Urothelium cell line (cell line): Measurements from ENCODE around the gene BCLAF3.

Experiments used
- DNase-seq: peaks from one replicate; pipeline ENCODE4 v3.0.0; 2011; ENCODE audit warnings: low spot score, mixed read lengths
- FAIRE-seq: peaks from 2 replicates; lab custom pipeline; 2011; peaks lifted over from hg19 to GRCh38; lab: Jason Lieb, UNC

The BCLAF3 gene

DNA sequence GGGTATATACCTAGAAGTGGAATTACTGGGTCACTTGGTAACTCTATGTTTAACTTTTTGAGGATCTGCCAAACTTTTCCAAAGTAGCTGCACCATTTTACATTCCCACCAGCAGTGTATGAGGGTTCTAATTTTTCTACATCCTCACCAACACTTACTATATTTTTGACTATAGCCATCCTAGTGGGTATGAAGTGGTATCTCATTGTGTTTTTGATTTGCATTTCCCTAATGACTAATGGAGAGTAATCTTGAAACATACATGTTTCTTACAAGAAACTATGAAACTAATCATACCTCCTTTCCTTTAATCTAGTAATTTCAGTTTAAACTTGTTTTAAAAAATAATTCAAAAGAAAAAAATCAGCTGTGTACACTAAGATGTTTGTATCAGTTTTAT is 17.9 kb downstream of the BCLAF3 start:
- DNase-seq: no peak
- FAIRE-seq: no peak

DNA sequence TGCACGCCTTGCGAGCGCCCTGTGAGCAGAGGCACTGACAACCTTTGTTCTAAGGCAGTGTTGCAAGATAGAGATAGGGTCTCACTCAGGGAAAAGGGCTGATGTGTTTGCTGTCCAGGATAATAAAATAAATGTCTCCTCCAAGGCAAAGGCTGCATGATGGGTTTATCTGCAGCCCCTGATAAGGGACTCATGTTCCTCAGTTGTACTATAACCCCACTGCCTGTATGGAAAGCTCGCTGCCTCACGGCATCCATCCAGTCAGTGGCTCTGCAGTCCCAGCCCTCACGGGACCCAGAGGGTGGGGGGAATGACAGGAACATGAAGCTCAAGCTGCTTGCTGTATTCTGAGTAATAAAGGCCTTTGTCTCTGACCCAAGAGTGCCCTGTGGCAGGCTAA is 22.6 kb downstream of the BCLAF3 start:
- FAIRE-seq: no peak
- no peak for DNase-seq

DNA sequence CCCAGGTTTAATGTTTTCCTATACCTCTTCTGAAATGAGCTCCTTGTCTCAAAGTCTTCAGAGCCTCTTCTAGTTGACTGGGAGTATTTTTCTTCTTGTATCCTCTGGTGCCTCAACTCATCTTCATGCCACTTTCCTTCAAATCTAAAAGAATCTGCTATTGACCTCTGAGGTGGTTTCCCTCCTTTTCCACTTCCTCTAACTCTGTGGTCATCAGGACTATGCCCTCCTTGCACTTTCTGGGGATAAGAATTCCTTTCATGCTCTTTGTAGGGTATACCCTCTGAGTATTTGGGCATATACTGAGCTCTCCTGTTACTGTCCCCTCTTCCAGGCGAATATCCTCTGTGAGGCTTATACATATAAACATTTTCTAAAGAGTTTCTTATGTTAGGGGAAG is 24.8 kb downstream of the BCLAF3 start:
- FAIRE-seq (no peak), DNase-seq (no peak)

DNA sequence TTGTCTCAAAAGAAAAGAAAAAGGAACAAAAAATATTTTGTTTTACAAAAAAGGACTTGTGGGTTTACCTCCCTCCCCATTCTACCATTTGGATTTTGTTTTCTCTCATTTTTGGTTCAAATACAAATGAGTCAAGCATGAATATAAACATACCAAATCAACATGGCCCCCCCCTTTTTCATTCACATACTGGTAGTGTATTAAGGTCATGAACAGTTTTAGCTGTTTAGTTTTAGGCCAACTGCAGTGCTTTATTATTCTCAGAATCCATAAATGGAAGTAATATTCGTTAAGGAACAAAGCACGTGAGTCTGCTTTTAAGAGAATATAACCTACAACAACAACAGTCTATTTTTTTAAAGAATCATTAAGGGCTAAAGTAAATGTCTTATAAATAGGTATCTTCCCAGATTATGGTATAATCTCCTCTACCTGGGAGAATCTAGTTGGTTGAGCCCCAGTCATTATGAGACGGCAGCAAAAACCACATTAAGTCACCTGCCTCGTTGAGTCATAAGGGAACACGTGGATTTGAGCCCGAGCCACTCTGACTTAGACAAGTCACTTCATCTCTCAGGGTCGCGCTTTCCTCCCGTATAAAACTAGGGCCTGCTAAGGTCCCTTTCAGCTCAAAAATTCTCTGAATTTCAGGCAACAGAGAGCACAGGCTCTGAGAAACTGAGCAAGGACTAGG is 26.7 kb downstream of the BCLAF3 start:
- FAIRE-seq: no peak
- DNase-seq: peak; percentile 2

DNA sequence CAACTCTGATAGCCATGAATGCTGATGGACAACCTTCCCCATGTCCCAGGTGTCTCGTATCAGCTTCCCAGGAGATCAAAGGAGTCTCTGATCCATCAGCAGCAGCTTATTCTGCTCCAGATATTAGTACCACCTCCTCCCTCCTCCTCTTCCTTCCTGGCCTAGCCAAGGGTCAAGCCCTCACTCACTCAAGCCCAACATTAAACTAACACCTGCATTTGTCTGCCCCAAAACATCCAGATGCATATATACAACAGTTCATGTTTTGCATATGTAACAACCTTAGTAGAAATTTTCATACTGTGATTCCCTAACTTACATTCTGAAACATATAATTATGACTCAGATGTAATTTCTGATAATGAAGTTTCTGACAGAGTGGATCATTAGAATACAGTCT is 29.9 kb downstream of the BCLAF3 start:
- DNase-seq: no peak
- no peak for FAIRE-seq

DNA sequence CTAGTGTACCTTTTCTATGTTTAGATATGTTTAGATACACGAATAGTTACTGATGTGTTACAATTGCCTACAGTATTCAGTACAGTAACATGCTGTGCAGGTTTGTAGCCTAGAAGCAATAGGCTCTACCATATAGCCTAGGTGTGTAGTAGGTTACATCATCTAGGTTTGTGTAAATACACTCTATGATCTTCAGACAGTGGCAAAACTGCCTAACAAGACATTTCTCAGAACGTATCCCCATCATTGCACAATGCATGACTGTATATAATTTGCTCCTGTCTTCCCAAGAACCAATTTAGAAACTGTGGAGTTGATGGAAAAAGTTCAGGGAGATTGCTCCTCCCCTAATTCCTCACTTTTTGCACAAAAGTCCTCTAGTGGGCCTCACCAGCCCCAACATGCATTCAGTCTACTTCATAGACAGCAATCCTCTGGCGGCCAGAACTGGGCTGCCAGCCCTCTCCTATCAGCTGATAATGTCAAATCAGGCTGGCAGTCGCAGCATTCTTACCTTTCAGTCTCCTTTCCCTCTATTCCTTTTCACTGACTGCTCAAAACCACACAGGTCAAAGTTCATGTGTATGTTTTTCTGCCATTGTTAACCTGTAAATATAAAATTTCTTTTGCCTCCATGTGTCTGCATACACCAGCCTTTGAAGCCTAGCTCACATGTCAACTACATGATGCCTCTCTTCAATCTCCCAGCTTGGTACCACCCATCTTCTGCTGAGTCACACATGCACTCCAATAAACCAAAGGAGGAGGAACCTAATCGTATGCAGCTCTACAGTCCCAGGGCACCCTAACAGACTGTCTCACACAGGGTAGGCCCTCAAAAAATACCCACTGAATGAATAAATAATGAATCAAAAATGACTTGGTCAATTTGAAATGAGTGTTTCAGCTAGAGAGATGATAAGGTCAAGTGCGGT is 32.0 kb downstream of the BCLAF3 start:
- no peak for FAIRE-seq
- peak; percentile 0 for DNase-seq

DNA sequence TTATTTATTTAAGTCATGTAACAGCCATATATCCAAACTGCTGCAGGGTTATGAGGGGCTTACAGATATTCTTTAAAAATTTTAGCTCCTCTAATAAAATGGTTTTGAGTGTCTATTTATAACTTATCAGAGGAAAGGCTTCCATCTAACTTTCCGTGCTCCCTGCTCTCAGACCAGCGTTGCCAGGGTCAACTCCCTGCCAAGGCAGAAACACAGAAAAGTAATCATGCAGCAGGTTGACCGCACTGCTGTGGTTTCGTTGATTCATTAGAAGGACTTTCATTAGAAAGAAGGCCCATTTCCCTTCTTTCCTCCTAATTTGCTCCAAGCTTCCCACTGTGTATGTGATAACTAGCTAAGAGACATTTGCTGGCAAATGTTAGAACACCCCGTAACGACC is 33.9 kb downstream of the BCLAF3 start:
- DNase-seq: no peak
- FAIRE-seq: no peak

DNA sequence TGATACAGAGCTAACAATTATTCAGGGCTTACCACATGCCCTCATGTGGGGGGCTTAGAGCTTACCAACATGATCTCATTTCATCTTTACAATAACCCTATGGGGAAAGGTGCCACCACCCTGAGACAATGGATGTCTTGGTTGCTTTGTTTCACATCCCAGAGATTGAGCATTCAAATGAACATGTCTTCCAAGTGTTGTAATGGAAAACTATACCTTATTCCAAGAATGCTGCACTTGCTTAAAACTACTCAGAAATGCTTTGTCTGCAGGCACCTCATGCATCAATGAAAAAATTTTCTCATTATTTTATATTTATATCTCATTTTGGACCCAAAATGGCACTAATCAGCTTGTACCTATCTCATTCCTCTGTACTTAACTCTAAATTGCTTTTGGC is 34.6 kb downstream of the BCLAF3 start:
- no peak for DNase-seq
- no peak for FAIRE-seq

DNA sequence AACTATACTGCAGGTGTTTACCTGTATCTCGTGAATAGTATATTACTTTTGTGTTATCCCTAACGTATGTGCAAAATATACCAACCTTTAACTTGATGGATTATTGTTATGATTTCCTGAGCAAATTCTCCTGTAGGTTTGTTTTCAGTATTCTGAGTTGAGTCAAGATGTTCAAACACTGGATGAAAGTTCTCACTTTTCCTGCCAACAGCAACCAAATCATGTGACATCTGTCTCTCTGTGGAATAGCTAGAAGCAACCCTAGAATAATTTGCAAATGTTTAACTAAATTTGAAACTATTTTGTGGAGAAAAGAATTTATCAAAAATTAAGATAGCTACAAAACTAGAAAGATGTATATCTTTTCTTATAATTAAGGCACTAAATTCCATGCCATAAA is 35.6 kb downstream of the BCLAF3 start:
- no peak for DNase-seq
- FAIRE-seq: no peak

DNA sequence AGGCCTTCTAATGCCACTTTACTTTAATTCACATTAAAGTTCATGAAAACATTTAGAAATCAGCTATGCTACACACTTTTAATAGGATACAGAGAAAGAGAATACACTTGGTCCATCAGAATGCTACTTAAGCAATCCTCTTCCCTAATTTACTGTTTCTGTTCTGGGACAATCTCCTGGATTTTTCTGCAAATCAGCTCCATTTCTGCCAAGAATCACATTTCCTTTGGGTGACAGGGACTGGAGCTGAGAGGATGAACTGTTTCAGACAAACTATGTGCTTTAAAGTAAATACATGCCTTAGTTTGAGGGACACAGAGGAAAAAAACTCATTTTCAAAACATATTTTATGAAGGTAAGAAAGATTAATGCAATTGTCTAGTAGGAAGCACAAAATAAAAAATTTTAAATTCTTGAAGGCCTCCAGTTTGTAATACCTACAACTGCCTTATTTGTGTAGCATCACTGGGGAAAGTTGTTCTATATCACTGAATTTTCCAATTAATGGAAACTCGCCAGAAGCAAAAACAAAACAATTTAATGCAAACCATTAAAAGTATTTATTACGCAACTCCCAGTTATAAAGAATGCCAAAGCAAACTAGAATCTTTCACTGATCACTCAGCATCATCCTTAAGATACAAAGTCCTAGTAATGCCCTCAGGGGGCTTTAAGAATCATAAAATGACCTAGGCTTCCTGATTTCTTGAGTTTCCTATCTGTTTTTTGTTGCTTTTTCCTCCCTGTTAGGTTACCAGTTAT is 36.3 kb downstream of the BCLAF3 start:
- FAIRE-seq (no peak), DNase-seq (no peak)

DNA sequence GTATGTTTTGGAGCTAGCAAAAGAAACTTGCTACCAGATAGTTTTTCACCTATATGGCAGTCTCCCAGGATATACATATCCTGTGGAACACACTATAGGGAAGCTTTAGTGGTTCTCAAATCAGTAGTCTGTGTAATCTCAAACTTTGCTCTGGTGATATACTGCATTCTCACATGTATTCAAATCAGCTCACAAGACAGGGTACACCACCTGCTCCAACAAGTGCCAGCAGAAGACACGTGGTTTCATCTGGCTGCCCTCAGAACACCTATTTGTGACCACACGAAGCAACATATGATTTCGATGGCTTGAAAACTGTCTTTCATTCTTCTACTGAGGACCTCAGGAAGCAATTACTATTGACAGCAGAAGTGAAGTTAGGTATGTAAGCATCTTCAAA is 37.7 kb downstream of the BCLAF3 start:
- DNase-seq: no peak
- no peak for FAIRE-seq

DNA sequence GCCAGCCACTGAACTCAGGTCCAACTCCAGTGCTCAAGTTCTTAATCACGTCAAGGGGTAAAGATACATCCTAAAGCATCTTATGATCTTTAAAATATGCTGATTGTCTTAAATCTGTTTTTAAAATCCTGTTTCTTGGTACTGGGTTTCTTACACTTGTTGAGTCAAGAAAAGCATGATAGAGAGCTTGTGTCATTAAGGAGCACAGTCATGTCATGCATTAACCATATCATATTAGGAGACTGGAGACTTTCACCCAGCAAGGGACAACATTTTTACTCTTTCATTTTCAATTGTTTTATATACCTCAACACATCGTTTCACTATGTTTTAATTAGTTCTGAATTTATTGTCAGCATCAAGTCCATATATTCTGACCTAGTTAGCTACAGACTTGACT is 41.5 kb downstream of the BCLAF3 start:
- DNase-seq (no peak), FAIRE-seq (no peak)

DNA sequence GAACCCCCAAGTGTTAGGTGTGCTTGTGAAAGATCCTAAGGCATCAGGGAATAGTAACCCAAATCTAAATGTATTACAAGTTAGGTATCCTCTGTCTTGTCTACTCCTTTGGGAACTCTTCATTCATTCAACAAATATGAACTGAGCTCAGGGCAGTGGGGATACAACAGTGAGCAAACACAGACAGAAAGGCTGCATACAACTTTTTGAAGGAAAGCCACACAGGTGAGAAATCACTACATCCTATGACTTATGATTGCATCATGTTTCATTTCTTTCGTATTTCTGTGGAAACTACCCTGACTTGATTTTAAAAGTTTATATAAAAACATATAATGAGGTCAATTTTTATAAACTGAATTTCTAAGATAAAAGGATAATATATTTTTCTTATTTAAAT is 43.2 kb downstream of the BCLAF3 start:
- FAIRE-seq: no peak
- DNase-seq: no peak
